Loucy (cell line): Measurements from ENCODE around the gene ZFP1.

Experiments
- CTCF ChIP-seq: fragments of 200-600 bp; sonication (generic); conservative IDR thresholded peaks from 2 replicates; pipeline ENCODE4 v1.5.1; 2014; ENCODE audit warnings: mild to moderate bottlenecking, antibody characterized with exemption, low read length
- EZH2phosphoT487 ChIP-seq: fragments of 200-600 bp; IDR thresholded peaks from 2 replicates; pipeline ENCODE4 v1.6.1; 2018; ENCODE audit warnings: antibody characterized with exemption, mild to moderate bottlenecking, moderate library complexity, borderline replicate concordance

GRCh38 chr16:75208861-75209505, 60.7 kb downstream of the ZFP1 start:
- TF ChIP-seq CTCF (no peak), EZH2phosphoT487 (no peak)
